ENCODE results near the gene ALAS1. TPM values are rescaled to one million over a fixed set of nuclear protein-coding genes. Genes with fewer than 3 reads are reported as not detected.

ALAS1 gene
- total and polyA plus RNA-seq, 12 donors, result 64.9 to 3,700 (median 650) TPM

DNA sequence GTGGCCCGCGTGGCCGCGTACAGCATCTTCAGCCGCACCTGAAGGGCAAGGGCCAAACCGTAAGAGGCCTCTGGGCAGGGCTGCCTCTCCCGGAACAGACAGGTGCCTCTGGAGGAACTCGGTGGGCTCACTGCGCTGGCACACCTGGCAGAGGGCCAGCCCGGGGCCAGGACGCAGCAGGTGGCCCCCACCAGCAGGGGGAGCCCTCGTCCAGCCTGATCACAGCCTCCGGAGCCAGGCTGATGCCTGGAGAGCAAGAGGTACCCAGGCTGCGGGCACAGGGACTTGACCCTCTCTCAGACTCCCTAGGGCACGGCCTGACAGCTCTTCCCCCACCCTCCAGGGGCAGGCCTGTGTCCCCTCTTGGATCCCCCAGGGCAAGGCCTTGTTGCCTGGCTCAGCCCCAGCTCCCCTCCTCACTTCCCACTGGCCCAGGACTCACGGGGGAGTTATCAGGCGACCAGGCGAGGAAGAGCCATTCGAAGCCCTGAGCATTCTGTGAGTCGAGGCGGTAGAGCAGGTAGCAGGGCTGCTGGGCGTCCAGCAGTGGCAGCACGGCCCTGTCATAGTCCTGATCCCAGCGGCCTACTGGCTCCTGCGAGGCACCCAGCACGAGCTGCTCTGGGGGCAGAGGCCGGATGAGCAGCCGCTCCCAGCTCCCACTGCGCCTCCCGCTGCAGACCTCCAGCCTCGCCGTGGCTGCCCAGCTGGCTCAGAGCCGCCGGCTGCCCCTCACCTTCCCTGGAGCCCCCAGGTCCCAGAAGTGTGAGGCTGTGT is 33.7 kb downstream of the ALAS1 start:
- H3K27me3 ChIP-seq, result no peaks in the 10 kb centered on the region
- H3K36me3 ChIP-seq (replicated peaks in 1 of 2), result peaks cover 0 to 55% of the 10 kb centered on the region in 2 donors
- TF ChIP-seq, protein P1, sequence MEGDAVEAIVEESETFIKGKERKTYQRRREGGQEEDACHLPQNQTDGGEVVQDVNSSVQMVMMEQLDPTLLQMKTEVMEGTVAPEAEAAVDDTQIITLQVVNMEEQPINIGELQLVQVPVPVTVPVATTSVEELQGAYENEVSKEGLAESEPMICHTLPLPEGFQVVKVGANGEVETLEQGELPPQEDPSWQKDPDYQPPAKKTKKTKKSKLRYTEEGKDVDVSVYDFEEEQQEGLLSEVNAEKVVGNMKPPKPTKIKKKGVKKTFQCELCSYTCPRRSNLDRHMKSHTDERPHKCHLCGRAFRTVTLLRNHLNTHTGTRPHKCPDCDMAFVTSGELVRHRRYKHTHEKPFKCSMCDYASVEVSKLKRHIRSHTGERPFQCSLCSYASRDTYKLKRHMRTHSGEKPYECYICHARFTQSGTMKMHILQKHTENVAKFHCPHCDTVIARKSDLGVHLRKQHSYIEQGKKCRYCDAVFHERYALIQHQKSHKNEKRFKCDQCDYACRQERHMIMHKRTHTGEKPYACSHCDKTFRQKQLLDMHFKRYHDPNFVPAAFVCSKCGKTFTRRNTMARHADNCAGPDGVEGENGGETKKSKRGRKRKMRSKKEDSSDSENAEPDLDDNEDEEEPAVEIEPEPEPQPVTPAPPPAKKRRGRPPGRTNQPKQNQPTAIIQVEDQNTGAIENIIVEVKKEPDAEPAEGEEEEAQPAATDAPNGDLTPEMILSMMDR (IDR thresholded peaks at IDR 0.05), result peak; percentile 84 to 94 (median 87)
- no peak for TF ChIP-seq POLR2A (IDR thresholded peaks at IDR 0.05)
- H3K4me3 ChIP-seq, result no peak overlapping the region
- no peaks in the 10 kb centered on the region for H3K9me3 ChIP-seq (replicated peaks in 1 of 3)
- DNase-seq, result peak; percentile 76 to 89 (median 80)
- intact Hi-C loops (cut with DNase I), result loop anchor here in 1 of 2 donors (5.0 kb wide), 1 partner anchor 111 kb away; no protein-coding TSS in a partner anchor
- H3K4me1 ChIP-seq (replicated peaks in 1 of 2), result peaks cover 6 to 7% of the 10 kb centered on the region in 2 donors
- no peak overlapping the region for H3K27ac ChIP-seq
- WGBS, 4 donors, result 69 to 75% (median 70%) methylated on average over 9 to 34 of the region's 34 CpGs

DNA sequence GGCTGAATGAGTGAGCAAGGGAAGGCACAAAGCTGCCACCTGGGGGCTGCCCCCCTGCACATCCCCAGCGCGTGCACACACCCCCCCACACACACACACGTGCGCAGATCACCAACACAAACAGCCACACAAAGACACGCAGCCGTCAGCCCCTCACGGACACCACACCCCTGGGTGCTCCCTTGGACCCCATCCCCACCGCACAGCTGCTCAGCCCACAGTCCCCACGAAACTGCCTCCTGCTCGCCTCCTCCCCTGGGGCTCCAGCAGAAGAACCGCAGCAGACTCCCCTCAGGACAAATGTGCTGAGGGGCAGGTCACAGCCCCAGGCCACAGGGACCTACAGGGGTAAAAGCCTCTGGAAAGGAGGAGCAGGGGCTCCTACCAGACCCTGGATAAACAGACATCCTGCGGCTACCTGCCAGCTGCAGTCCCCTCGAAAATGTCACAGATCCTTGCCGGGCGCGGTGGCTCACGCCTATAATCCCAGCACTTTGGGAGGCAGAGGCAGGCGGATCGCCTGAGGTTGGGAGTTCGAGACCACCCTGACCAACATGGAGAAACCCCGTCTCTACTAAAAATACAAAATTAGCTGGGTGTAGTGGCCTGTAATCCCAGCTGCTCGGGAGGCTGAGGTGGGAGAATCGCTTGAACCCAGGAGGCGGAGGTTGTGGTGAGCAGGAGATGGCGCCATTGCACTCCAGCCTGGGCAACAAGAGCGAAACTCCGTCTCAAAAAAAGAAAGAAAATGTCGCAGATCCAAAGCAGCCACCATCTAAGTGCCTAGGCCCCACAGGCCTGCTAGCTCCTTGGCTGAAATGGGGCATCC is 34.5 kb downstream of the ALAS1 start:
- TF ChIP-seq, protein P1 (IDR thresholded peaks at IDR 0.05), result peak in 2 of 6 experiments; percentile 19 to 23
- TF ChIP-seq POLR2A (IDR thresholded peaks at IDR 0.05), result no peak
- 83 to 90% (median 87%) methylated on average over 26 to 28 of the region's 28 CpGs for WGBS, 4 donors
- intact Hi-C loops (cut with DNase I), result loop anchor here in 1 of 2 donors (5.0 kb wide), 1 partner anchor 110 kb away; no protein-coding TSS in a partner anchor
- peak in 1 of 7 donors; percentile 7 for DNase-seq
- no peaks in the 10 kb centered on the region for H3K9me3 ChIP-seq (replicated peaks in 1 of 3)
- no peaks in the 10 kb centered on the region for H3K27me3 ChIP-seq
- H3K36me3 ChIP-seq (replicated peaks in 1 of 2), result peaks cover 0 to 55% of the 10 kb centered on the region in 2 donors
- H3K27ac ChIP-seq, result no peak overlapping the region
- no peak overlapping the region for H3K4me3 ChIP-seq
- H3K4me1 ChIP-seq (replicated peaks in 1 of 2), result peaks cover 14 to 15% of the 10 kb centered on the region in 2 donors

DNA sequence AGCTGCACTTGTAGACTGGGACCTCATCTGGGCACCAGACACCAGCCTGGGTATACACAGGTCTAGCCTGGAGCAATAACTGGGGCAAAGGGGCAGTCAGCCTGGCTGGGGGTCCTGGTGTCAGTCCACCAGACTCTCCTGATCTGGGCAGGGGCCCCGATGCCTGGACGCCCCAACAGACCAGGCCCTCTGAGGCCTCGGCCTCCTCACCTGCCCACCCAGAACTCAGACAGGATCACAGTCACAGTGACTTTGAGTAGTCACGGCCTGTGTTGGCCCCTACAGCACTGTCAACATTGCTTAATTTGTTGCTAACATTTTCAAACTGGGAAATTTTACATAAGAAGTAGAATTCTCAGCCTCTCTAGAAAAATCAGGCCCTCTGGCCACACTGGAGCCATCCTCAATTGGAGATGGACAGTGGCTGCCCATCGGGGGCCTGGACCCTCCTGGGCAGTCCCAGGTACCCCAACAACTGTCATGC is 35.2 kb downstream of the ALAS1 start:
- intact Hi-C loops (cut with DNase I), result loop anchor here in 1 of 2 donors (5.0 kb wide), 1 partner anchor 109 kb away; no protein-coding TSS in a partner anchor
- H3K27me3 ChIP-seq, result no peaks in the 10 kb centered on the region
- TF ChIP-seq, protein P1 (IDR thresholded peaks at IDR 0.05), result no peak
- TF ChIP-seq POLR2A (IDR thresholded peaks at IDR 0.05), result no peak
- no peak overlapping the region for H3K4me3 ChIP-seq
- DNase-seq, result no peak
- peaks cover 21 to 22% of the 10 kb centered on the region in 2 donors for H3K4me1 ChIP-seq (replicated peaks in 1 of 2)
- H3K36me3 ChIP-seq (replicated peaks in 1 of 2), result peaks cover 0 to 55% of the 10 kb centered on the region in 2 donors
- 87 to 96% (median 91%) methylated on average over 5 of the region's 5 CpGs for WGBS, 4 donors
- H3K27ac ChIP-seq, result no peak overlapping the region
- no peaks in the 10 kb centered on the region for H3K9me3 ChIP-seq (replicated peaks in 1 of 3)

DNA sequence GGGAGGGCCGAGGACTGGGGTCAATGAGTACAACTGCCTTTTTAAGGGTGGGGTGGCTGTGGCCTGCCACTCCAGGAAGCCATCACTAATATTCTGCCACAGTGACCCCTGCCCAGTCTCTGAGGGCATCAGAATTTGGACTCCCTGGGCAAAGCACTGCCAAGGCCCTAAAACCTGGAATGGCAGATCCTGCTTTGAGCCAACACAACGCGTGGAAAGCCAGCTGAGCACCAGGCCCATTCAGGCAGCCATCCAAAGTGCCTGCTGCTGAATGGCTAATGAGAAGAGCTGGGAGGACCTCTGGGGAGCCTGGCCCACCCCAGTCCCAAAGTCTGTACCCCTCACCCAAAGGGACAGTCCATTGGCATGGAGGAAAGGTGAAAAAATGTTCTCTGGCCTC is 36.0 kb downstream of the ALAS1 start:
- TF ChIP-seq POLR2A (IDR thresholded peaks at IDR 0.05), result no peak
- TF ChIP-seq, protein P1 (IDR thresholded peaks at IDR 0.05), result no peak
- intact Hi-C loops (cut with DNase I), result loop anchor here in 1 of 2 donors (5.0 kb wide), 1 partner anchor 108 kb away; no protein-coding TSS in a partner anchor
- Histone ChIP-seq H3K9me3 (replicated peaks in 1 of 3) (no peaks in the 10 kb centered on the region), H3K4me3 (no peak overlapping the region), H3K36me3 (replicated peaks in 1 of 2) (peaks cover 0 to 51% of the 10 kb centered on the region in 2 donors), H3K4me1 (replicated peaks in 1 of 2) (peaks cover 28% of the 10 kb centered on the region in 2 donors), H3K27ac (no peak overlapping the region), H3K27me3 (no peaks in the 10 kb centered on the region)
- DNase-seq, result no peak
- 87 to 94% (median 89%) methylated on average over 3 of the region's 3 CpGs for WGBS, 4 donors

Data from adrenal gland (tissue), 12 donors.